Left lung (tissue), 10 donors: Measurements from ENCODE around the gene ZNF655. TPM values are rescaled to one million over a fixed set of nuclear protein-coding genes. Genes with fewer than 3 reads are reported as not detected.

ENCODE experiments used
- ATAC-seq: fragments of 200-7000 bp; cut with Tn5 transposase; one replicate; pipeline ENCODE4 v1.9.1; 2020; ENCODE audit warnings: moderate library complexity
- DNase-seq, 4 donors: peaks; one replicate each; pipeline ENCODE4 v3.0.0-alpha.2; 2013 to 2020
- H3K27ac ChIP-seq, 2 donors: fragments of 200-600 bp; sonication (generic) in 1 of 2; one replicate each; pipeline versions ENCODE4 v1.5.0 to v1.8.0; 2020 to 2021
- H3K27me3 ChIP-seq, 2 donors: fragments of 200-600 bp; sonication (generic) in 1 of 2; one replicate each; pipeline versions ENCODE4 v1.5.0 to v1.8.0; 2020 to 2021
- H3K36me3 ChIP-seq, 2 donors: fragments of 200-600 bp; sonication (generic) in 1 of 2; one replicate each; pipeline versions ENCODE4 v1.5.0 to v1.8.0; 2020 to 2021
- H3K4me1 ChIP-seq, 2 donors: fragments of 200-600 bp; one replicate each; pipeline ENCODE4 v1.8.0; 2021
- H3K4me3 ChIP-seq, 2 donors: fragments of 200-600 bp; sonication (generic) in 1 of 2; one replicate each; pipeline versions ENCODE4 v1.5.0 to v1.8.0; 2020 to 2021; ENCODE audit warnings: mild to moderate bottlenecking in 1 of 2
- H3K9me3 ChIP-seq, 2 donors: fragments of 200-600 bp; sonication (generic) in 1 of 2; one replicate each; pipeline versions ENCODE4 v1.5.0 to v1.8.0; 2020 to 2021
- intact Hi-C, 2 donors: fragments of 100-400 bp; cut with DNase I; formaldehyde crosslinking; loops; one replicate each; pipeline versions ENCODE4 v1.11.2 to v1.14.2; 2022
- polyA plus RNA-seq, 6 donors: library from polyadenylated mRNA; unstranded; fragments of 120-200 nt; gene quantifications; one replicate each; pipeline ENCODE4 v1.2.1, GENCODE V29; 2013; ENCODE audit not compliant: insufficient read length in 6 of 6
- total RNA-seq, 2 donors: library from RNA; stranded (reverse); fragmentation: NEBNext Ultra II Directional; extraction: Animal tissue kit (Norgen Biotek cat#: 25700); gene quantifications; one replicate each; pipeline ENCODE4 v1.2.1, GENCODE V29; 2021
- TF ChIP-seq, protein P1 (sequence below), 2 donors: fragments of 200-600 bp; sonication (generic) in 1 of 2; IDR thresholded peaks; one replicate each; pipeline versions ENCODE4 v1.5.0 to v1.8.0; 2021; ENCODE audit warnings: antibody characterized with exemption in 2 of 2
- donor health status: DM: no; HTN: yes; CAD: no.
- donor health status: DM: no; HTN: no; CAD: no.

The ZNF655 gene
- total and polyA plus RNA-seq, 8 donors: 56.0 to 107 (median 95.0) TPM

DNA sequence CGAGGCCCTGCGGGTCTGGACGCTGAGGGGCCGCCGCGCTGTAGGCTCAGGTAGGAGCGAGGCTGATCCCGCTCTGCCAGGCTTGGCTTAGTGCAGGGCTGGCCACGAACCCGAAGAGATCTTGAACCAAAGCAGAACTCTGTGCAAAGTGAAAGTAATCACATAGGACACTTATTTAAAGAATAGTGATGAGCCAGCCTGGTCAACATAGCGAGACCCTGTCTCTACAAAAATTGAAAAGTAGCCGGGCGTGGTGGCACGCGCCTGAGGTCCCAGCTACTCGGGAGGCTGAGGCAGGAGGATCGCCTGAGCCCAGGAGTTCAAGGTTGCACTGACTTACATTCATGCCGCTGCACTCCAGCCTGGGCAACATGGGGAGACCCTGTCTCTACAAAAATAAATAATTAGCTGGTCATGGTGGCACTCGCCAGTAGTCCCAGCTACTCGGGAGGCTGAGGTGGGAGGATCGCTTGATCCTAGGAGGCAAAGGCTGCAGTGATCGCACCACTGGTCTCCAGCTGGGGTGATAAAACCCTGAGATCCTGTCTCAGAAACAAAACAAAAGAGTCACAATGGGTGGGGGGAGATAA is 58.8 kb downstream of the ZNF655 start:
- peak overlapping the region; percentile 50 to 82 for H3K27ac ChIP-seq
- peaks cover 0 to 39% of the 10 kb centered on the region in 2 donors for H3K36me3 ChIP-seq
- peak overlapping the region; percentile 73 to 90 for H3K4me3 ChIP-seq
- intact Hi-C loops: no loop called here
- no peaks in the 10 kb centered on the region for H3K9me3 ChIP-seq
- no peak for ATAC-seq
- H3K27me3 ChIP-seq: no peaks in the 10 kb centered on the region
- peaks cover 7 to 20% of the 10 kb centered on the region in 2 donors for H3K4me1 ChIP-seq
- no peak for DNase-seq
- TF ChIP-seq, protein P1, sequence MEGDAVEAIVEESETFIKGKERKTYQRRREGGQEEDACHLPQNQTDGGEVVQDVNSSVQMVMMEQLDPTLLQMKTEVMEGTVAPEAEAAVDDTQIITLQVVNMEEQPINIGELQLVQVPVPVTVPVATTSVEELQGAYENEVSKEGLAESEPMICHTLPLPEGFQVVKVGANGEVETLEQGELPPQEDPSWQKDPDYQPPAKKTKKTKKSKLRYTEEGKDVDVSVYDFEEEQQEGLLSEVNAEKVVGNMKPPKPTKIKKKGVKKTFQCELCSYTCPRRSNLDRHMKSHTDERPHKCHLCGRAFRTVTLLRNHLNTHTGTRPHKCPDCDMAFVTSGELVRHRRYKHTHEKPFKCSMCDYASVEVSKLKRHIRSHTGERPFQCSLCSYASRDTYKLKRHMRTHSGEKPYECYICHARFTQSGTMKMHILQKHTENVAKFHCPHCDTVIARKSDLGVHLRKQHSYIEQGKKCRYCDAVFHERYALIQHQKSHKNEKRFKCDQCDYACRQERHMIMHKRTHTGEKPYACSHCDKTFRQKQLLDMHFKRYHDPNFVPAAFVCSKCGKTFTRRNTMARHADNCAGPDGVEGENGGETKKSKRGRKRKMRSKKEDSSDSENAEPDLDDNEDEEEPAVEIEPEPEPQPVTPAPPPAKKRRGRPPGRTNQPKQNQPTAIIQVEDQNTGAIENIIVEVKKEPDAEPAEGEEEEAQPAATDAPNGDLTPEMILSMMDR (IDR thresholded peaks at IDR 0.05): no peak

DNA sequence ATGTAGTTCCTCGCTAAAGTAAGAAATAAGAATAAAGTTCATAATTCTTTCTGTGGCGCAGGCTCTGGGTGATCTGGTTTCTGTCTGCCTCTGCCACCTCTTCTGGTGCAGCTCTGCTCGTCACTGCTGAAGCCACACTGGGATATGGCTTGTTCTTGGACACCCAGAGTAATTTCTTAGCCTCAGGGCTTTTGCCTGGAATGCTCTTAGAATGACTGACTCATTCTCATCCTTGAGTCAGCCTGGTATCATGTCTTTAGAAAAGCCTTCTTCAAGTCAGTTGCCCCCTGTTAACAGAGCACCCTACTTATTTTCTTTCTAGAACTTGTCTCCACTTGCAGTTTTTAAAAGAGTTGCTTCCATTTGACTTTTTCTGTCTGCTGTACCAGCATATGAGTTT is 60.3 kb downstream of the ZNF655 start:
- Histone ChIP-seq H3K4me3 (no peak overlapping the region), H3K27me3 (no peaks in the 10 kb centered on the region), H3K9me3 (no peaks in the 10 kb centered on the region), H3K4me1 (peaks cover 7 to 20% of the 10 kb centered on the region in 2 donors), H3K36me3 (peaks cover 0 to 54% of the 10 kb centered on the region in 2 donors), H3K27ac (no peak overlapping the region)
- TF ChIP-seq, protein P1 (IDR thresholded peaks at IDR 0.05): no peak
- intact Hi-C loops: no loop called here
- DNase-seq: no peak
- ATAC-seq: no peak

DNA sequence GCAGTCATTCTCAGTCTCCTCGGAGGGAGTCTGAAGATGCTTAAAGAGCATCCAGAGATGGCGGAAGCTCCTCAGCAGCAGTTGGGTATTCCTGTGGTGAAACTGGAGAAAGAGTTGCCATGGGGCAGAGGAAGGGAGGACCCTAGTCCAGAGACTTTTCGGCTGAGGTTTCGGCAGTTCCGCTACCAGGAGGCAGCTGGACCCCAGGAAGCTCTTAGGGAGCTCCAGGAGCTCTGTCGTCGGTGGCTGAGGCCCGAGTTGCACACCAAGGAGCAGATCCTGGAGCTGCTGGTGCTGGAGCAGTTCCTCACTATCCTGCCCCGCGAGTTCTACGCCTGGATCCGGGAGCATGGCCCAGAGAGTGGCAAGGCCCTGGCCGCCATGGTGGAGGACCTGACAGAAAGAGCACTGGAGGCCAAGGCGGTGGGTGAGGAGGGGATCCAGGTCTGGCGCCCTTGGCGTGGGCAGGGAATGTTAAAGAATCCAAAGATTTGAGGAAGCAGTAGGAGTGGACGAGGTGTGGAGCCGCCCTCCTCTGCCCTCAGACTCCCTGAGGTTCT is 61.2 kb downstream of the ZNF655 start:
- H3K27ac ChIP-seq: no peak overlapping the region
- H3K27me3 ChIP-seq: no peaks in the 10 kb centered on the region
- no peaks in the 10 kb centered on the region for H3K9me3 ChIP-seq
- peaks cover 7 to 20% of the 10 kb centered on the region in 2 donors for H3K4me1 ChIP-seq
- DNase-seq (no peak), ATAC-seq (no peak)
- intact Hi-C loops: no loop called here
- TF ChIP-seq, protein P1 (IDR thresholded peaks at IDR 0.05): no peak
- H3K36me3 ChIP-seq: peaks cover 0 to 63% of the 10 kb centered on the region in 2 donors
- no peak overlapping the region for H3K4me3 ChIP-seq

DNA sequence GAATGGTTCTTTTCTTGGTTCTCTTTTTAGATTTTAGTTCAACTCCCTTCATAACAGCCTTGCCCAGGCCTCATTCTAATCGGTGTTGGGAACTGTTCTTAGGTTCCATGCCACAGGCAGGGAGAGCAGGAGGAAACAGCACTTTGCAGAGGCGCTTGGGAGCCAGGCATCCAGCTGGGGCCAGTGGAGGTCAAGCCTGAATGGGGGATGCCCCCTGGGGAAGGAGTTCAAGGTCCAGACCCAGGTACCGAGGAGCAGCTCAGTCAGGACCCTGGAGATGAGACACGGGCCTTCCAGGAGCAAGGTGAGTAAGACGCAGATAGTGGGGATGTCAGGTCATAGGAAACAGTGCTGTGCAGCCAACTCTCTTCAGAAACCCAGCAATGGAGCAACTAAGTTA is 62.8 kb downstream of the ZNF655 start:
- peaks cover 0 to 79% of the 10 kb centered on the region in 2 donors for H3K36me3 ChIP-seq
- ATAC-seq: no peak

DNA sequence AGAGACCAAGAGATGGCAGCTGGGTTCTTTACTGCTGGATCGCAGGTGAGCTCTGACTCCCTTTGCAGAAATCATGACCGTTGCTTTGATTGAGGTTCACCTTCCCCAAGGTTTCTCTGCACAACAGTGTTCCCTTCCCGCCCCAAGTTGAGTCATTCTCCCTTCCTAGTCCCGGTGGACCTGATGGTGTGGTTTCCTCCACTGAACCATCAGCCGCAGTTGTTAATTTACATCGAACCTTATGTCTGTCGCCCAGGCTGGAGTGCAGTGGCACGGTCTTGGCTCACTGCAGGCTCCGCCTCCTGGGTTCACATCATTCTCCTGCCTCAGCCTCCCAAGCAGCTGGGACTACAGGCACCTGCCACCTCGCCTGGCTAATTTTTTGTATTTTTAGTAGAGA is 64.2 kb downstream of the ZNF655 start:
- Histone ChIP-seq H3K9me3 (no peaks in the 10 kb centered on the region), H3K4me3 (no peak overlapping the region), H3K27ac (no peak overlapping the region), H3K36me3 (peaks cover 0 to 93% of the 10 kb centered on the region in 2 donors), H3K4me1 (peaks cover 2 to 12% of the 10 kb centered on the region in 2 donors), H3K27me3 (no peaks in the 10 kb centered on the region)
- TF ChIP-seq, protein P1 (IDR thresholded peaks at IDR 0.05): no peak
- intact Hi-C loops: no loop called here
- DNase-seq (no peak), ATAC-seq (no peak)

More for the DNA sequence above, 62.8 kb downstream of the ZNF655 start:
- no peaks in the 10 kb centered on the region for H3K9me3 ChIP-seq
- no peak overlapping the region for H3K27ac ChIP-seq
- no peak overlapping the region for H3K4me3 ChIP-seq
- no peak for DNase-seq
- H3K27me3 ChIP-seq: no peaks in the 10 kb centered on the region
- H3K4me1 ChIP-seq: peaks cover 7 to 17% of the 10 kb centered on the region in 2 donors
- intact Hi-C loops: no loop called here
- TF ChIP-seq, protein P1 (IDR thresholded peaks at IDR 0.05): no peak
